HL-60/S4 treated with phorbol 12-myristate 13-acetate at 8.2 ng/mL for 4 days and 3 days (cell line): Measurements from ENCODE around the gene PCNT.

ENCODE experiments used
- in situ Hi-C: fragments of 300-500 bp; cut with MboI; formaldehyde crosslinking; loops from 2 replicates; pipeline ENCODE4 v1.15.0; 2022; ENCODE audit warnings: low sequenced_read_pairs

Gene PCNT, protein sequence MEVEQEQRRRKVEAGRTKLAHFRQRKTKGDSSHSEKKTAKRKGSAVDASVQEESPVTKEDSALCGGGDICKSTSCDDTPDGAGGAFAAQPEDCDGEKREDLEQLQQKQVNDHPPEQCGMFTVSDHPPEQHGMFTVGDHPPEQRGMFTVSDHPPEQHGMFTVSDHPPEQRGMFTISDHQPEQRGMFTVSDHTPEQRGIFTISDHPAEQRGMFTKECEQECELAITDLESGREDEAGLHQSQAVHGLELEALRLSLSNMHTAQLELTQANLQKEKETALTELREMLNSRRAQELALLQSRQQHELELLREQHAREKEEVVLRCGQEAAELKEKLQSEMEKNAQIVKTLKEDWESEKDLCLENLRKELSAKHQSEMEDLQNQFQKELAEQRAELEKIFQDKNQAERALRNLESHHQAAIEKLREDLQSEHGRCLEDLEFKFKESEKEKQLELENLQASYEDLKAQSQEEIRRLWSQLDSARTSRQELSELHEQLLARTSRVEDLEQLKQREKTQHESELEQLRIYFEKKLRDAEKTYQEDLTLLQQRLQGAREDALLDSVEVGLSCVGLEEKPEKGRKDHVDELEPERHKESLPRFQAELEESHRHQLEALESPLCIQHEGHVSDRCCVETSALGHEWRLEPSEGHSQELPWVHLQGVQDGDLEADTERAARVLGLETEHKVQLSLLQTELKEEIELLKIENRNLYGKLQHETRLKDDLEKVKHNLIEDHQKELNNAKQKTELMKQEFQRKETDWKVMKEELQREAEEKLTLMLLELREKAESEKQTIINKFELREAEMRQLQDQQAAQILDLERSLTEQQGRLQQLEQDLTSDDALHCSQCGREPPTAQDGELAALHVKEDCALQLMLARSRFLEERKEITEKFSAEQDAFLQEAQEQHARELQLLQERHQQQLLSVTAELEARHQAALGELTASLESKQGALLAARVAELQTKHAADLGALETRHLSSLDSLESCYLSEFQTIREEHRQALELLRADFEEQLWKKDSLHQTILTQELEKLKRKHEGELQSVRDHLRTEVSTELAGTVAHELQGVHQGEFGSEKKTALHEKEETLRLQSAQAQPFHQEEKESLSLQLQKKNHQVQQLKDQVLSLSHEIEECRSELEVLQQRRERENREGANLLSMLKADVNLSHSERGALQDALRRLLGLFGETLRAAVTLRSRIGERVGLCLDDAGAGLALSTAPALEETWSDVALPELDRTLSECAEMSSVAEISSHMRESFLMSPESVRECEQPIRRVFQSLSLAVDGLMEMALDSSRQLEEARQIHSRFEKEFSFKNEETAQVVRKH (N-terminal part only)

GRCh38 chr21:46323710-46324389, at the start of gene PCNT, which contains the start of gene C21orf58:
Gene PCNT (plus strand): TSS chr21:46324156. CDS start chr21:46324229, 73 bp downstream.
Gene C21orf58 (minus strand): TSS chr21:46323870. CDS start chr21:46322738, 1,132 bp downstream.
- in situ Hi-C loops = no loop called here

DNA sequence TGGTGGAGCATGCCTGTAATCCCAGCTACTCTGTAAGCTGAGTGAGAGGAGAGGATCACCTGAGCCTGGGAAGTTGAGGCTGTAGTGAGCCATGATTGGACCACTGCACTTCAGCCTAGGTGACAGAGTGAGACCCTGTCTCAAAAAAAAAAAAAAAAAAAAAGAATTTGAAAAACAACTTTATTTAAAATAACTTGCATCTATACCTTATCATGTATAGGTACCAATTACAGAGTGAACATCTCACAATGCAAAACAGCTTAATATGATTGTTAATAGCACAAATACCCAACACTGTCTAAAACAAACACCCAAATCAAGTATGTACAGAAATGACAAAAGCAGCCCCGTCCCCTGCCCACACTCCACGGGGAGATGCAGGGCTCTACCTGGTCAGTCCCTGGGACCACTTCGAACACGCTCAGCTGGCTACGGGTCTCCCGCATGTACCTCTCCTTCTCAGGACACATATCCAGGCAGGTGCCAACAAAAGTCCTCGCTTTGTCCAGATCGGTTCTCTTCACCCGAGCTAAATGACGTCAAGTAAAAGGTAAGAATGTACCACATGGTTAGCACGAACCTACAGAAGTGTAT, 49.1 kb upstream of the PCNT start:
- in situ Hi-C loops = no loop called here

DNA sequence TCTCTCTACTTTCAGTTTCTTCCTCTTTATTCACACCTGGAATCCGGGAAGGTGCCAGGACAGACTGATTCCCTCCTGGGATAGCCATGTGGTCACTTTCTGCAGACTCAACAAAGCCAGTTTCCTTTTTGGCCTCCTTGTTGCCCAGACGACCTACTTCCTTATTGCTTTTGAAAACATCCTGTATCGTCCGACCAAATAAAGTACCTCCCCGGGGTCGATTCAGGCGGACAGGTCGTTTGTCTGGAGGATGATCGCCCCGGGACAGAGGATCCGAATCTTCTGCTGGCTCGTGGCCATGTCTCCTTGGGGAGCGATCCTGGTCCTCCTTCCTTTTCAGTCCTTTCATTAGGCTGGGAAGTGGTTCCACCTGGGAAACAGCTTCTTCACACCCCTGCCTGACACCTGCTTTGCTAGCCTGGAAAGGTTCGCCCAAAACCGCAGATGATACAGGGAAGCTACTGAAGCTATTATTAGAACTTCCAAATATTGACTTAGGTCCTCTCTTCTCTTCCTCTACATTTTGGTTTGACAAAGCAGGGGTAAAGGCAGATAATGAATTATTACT, 39.8 kb upstream of the PCNT start:
- in situ Hi-C loops = no loop called here

DNA sequence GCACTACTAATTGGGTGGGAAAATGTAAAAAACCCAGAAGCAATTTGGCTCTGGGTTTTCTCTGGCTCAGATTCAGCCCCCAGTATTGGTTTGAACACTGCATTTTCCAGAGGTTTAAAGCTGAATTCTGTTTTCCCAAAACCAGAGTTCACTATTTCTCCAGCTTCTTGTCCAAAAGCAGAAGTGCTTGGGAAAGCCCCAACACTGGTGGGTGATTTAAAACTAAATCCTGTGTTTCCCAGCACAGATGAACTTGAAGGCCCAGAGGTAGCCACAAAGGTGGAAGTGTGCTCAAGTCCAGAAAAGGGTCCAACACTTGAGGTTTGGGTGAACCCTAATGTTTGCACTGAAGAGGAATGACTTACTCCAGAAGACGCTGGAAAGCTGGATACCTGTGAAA, 39.2 kb upstream of the PCNT start:
- in situ Hi-C loops = no loop called here

- in situ Hi-C loops = no loop called here
Observed at GRCh38 chr21:46285206-46285661, 38.7 kb upstream of the PCNT start, which contains the start of gene MCM3AP. Gene MCM3AP (minus strand): TSS chr21:46285611. CDS start chr21:46285286, 325 bp downstream.

DNA sequence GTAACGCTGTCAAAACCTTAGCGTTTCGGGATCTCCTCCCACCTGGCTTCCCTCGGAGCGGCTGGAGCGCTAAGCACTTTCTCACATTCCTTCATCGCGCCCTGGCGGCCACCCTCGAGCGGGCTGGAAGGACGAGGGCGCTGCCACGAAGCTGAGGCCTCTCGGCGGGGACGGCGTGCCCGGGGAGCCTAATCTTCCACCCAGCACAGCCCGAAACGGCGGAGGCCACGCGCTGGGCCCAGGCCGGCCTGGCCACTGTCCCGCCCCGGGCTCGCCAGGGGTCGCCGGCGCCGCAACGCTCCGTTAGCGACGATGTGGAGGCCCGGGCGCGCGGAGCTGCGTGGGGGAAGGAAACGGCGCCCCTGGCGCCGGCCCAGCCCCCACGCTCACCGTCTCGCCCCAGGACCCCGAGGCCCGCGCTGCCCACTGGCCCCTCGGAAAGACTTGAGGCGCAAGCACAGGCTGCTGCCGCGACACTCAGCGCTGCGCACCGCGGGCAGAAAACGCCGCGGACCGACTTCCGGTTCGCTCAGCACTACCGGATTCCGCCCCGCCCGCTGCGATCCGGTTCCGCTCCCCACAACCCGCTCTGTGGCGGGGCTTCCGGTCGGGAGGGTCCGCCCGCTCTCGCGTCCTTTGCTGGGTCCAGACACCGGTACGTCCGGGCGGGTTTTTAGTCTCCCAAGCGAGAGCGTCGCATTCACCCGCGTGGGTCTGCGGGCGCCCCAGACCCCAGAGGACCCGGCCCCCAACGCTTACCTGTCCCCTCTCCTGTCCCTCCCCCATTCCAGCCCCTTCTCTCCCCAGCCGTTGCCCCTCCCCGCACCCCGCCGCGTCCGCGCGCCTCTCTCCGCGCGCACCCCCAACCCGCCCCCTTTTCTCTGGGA, 38.0 kb upstream of the PCNT start, which contains the start of gene YBEY:
Gene YBEY (plus strand): TSS at position 582 of the 887 bp plus-strand sequence. CDS start 572 bp downstream, outside the sequence.
- in situ Hi-C loops = no loop called here

DNA sequence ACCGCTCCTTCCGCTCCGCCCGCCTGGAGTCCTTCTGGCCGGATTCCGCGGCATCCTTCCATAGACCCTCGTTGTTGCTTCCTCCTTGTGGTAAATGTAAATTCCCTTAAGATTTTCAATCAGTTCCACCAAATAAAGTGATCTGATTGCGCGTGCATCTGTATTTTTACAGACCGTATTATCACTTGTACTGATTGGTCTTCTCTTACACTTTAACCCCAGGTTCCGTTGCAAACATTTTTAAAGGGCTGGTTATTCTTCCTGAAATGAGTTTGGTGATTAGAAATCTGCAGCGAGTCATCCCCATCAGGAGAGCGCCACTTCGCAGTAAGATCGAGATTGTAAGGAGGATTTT, 37.3 kb upstream of the PCNT start:
- in situ Hi-C loops = no loop called here

DNA sequence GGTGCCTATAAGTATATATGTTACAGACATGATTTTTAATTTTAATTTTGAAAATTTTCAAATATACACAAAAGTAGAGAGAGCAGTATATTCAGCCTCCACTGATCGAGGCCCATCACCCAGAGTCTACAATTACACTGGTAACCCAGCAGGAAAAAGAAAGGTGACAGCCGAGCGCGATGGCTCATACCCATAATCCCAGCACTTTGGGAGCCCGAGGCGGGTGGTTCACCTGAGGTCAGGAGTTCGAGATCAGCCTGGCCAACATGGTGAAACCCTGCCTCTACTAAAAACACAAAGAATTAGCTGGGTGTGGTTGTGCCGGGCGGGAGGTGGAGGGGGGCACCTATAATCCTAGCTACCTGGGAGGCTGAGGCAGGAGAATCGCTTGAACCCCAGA, 36.4 kb upstream of the PCNT start:
- in situ Hi-C loops = no loop called here

DNA sequence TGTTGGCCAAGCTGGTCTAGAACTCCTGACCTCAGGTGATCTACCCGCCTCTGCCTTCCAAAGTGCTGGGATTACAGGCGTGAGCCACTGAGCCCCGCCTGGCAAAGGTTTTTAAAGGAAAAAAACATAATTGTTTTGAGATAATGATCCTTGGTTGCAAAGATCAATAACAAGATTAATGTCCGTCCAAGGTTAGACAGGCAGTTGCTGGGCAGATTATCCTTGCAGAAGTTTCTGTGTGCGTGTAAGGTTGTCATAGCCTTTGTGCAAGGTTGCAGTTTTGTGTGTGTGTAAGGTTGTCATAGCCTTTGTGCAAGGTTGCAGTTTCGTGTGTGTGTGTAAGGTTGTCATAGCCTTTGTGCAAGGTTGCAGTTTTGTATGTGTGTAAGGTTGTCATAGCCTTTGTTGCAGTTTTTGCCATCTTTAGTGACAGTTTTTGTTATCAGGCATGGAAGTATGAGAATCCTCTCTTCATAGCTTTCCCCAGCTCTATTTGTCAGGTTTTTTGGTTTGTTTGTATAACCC, 34.2 kb upstream of the PCNT start:
- in situ Hi-C loops = no loop called here

DNA sequence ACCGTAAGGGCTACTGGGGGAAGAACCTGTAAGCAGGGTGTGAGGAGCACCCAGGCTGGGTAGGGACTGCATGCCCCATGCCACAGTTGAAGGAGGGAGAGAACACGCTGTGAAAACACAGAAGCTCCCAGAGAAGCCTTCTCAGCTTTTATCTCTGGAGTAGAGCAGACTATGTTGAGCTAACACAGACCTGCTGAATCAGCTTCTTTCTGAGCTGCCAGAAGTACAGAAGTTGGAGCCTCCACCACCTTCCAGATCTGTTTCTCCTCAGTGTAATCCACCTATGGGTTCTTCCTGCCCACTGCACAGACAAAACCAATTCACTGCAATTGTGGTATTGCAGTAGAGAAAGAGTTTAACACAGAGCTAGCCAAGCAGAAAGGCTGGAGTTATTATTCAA, 32.4 kb upstream of the PCNT start:
- in situ Hi-C loops = no loop called here

GRCh38 chr21:46294647-46295176, 29.2 kb upstream of the PCNT start:
- in situ Hi-C loops = no loop called here

- in situ Hi-C loops = no loop called here
Observed at GRCh38 chr21:46295177-46295770, 28.7 kb upstream of the PCNT start.

DNA sequence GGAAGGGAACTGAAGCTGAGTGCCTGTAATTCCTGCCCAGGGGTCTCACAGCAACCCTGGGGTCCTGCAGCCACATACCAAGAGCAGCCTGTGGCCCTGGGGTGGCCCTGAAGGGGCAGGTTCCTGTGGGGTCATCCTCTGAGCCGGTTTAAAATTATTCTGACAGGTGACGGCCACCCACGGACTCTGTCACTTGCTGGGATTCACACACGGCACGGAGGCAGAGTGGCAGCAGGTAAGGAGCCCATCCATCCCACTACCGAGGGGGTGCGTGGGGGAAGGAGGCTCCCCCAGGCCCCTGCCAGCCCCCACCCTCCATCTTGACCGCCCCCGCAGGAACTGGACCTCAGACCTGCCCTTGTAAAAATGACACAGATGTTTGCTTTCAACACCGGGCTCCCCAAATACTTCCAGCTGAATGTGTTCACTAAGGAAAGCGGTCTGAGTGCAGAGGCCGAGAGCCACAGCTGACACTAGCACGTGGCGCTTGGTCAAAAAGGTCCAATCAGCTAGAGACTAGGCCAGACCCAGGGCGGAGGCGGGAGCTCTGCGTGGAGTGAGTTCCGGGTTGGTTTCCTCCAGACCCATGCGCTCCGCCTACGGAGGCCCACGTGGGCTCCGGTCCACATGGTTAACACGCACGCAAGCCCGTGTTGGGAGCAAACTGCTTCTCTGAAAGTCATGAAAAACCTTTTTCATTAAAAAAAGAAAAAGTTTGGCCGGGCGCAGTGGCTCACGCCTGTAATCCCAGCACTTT, 27.8 kb upstream of the PCNT start:
- in situ Hi-C loops = no loop called here

DNA sequence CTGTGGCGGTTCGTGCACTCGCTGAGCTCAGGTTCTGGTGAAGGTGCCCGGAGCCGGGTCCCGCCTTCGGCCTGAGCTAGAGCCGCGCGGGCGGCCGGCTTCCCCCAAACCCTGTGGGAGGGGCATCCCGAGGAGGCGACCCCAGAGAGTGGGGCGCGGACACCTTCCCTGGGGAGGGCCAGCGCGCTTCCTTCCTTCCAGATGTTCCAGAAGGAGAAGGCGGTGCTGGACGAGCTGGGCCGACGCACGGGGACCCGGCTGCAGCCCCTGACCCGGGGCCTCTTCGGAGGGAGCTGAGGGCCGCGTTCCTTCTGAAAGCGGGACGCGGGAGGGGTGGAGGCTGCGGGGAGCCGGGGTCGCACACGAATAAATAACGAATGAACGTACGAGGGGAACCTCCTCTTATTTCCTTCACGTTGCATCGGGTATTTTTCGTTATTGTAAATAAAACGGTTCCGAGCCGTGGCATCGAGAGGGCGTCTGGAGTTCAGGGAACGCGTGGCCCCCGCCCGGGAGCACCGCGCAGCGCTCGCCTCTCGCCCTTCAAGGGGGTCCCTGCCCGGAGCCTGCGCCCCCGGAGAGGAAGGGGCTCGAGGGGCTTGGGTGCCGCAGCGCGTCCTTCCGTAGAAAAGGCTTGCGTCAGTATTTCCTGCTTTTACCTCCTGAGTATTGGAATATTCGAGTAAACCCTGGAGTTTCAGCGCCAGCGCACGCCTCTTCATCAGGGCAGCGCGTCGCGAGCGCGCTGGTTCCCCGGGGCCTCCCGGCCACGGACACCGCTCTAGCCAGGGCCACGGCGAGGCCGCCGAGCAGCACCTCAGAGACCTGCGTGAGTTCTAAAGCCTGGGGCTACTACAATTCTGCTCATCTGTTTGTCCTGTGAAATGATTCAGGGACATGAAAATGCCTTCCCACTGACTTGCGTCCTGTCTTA, 26.4 kb upstream of the PCNT start:
- in situ Hi-C loops = no loop called here

DNA sequence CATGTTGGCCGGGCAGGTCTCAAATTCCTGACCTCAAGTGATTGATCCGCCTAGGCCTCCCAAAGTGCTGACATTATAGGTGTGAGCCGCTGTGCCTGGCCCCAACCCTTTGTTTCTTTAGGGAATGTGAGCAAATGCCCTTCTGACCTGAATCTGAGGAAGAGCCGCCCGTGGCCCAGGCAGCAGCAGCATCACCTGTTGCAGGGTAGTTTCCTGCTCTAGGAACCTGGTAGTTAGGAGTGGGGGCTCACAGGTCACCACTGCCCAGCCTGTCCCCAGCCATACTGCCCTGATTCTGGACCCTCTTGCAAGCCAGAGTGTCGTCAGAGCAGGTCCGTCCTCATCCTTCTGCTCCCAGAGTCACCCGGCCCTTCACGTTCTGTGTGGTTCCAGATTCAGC, 24.8 kb upstream of the PCNT start:
- in situ Hi-C loops = no loop called here

DNA sequence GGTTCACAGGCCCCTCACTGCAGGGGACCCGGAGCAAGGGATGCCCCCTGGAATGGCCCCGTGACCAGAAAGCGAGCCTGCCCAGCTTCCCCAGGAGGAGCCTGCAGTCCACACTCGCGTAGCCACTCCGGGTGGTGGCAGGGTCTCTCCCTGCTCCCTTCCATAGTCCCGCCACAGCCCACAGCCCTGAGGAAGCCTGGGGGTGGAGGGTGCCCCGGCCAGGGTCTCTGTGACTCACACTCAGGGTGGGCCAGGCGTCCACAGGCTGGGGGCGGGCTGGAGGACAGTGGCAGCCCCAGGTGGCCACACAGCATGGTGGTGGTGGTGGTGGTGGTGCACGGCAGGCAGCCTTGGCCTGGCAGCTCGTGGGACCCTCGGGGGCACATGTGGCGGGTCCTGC, 22.2 kb upstream of the PCNT start:
- in situ Hi-C loops = no loop called here
